ENCODE measurements around the gene LARGE2. TPM values are rescaled to one million over a fixed set of nuclear protein-coding genes. Genes with fewer than 3 reads are reported as not detected.

LARGE2 gene
- total and polyA plus RNA-seq, 2 experiments from 2014 or later, result not detected

DNA sequence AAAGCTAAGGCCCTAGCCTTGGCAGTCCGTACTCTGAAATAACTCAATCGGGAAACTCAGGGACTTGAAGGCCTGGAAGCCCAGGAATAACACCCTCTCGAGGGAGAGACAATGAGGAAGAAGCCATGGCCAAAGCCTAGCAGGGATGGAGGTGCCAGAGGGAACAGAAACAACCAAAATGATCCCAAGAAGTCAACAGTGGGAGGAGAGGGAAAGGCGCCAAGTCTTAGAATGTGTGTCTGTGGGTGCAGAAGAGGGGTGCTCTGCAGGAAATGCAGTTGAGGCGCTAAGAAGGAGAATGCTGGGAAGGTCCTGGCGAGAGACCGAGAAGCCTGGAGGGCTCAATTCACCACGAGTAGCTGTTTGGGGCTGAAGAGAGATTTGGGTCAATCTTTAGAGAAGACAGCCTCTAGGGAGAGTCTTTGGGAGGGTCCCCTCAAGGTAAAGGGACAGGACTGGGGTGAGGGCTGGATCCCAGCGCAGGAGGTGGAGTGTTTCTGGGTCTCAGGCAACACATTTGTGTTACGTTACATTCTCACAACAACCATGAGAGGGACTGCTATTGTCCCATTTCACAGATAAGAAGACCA, 37.8 kb upstream of the LARGE2 start:
- Histone ChIP-seq H3K79me2 (ENCODE audit: insufficient read depth) (no peaks in the 10 kb centered on the region), H2AFZ (no peak overlapping the region), H3K27me3 (replicated peaks; ENCODE audit: insufficient read depth) (no peaks in the 10 kb centered on the region), H3K36me3 (ENCODE audit: low read depth) (no peaks in the 10 kb centered on the region), H3K4me3 (no peak overlapping the region), H4K20me1 (ENCODE audit: insufficient read depth) (no peaks in the 10 kb centered on the region), H3K9me3 (ENCODE audit: low read depth) (no peaks in the 10 kb centered on the region), H3F3A (ENCODE audit: insufficient read depth) (0 out of 2 replicates have a peak, but pooled peaks cover 4% of the 10 kb centered on the region), H3K9ac (no peak overlapping the region), H3K27ac (no peak overlapping the region), H3K4me2 (ENCODE audit: unreplicated experiment) (no peak overlapping the region), H3K9me2 (ENCODE audit: insufficient read depth) (no peaks in the 10 kb centered on the region), H3K4me1 (ENCODE audit: insufficient read depth) (peaks cover 8% of the 10 kb centered on the region; the same call in 1 of the 2 replicates)
- DNase-seq, result no peak
- TF ChIP-seq EZH2 (IDR thresholded peaks at IDR 0.05; ENCODE audit: insufficient read depth, poor library complexity, severe bottlenecking) (no peak), EZH2phosphoT487 (IDR thresholded peaks at IDR 0.05; ENCODE audit: insufficient read depth, low read depth) (no peak)
- WGBS, 2 experiments (ENCODE audit: low coverage in 1 of 2, low lambda C conversion rate in 2 of 2, missing lambda C conversion rate in 2 of 2), result 71 to 81% methylated on average over 10 of the region's 10 CpGs
- in situ Hi-C loops (cut with MboI), result no loop called here

DNA sequence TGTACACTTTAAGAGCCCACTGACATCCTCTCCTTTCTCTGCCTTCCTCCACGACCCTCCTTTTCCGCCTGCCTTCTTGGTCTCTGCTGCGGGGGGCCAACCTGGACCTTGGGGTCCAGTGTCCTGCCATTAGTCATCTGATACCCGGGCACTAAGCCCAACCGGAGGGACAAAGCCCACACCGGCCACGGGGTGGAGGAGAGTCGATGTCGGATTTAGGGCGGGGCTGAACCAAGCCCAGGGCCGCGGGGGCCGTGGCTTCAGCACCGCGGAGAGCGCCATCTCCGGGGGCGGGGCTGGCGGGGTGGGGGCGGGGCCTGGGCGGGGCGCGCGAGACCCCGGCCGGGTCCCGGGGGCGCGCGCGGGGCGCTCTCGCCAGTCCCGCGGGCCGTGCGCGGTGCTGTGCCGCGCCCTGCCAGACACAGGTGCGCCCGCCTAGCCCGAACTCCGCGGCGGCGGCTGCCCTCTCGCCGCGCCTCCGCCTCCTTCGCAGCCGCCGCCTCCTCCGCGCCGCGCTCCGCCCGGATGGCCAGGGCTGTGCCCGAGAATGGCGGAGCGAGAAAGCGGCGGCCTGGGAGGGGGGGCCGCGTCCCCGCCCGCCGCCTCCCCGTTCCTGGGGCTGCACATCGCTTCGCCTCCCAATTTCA, 37.1 kb upstream of the LARGE2 start, which contains the start of gene MAPK8IP1:
Gene MAPK8IP1, plus strand, starts transcription at position 378 of the 647 bp plus-strand sequence. Its CDS starts 170 bp downstream, at position 548.
- Histone ChIP-seq H3K9me3 (ENCODE audit: low read depth) (no peaks in the 10 kb centered on the region), H3K9ac (no peak within 1 kb of the TSS), H2AFZ (peak within 1 kb of the TSS; percentile 39; the same call in 1 of the 2 replicates), H3K79me2 (ENCODE audit: insufficient read depth) (no peaks in the 10 kb centered on the region), H3K4me1 (ENCODE audit: insufficient read depth) (0 out of 2 replicates have a peak, but pooled peaks cover 1% of the 10 kb centered on the region), H3K27ac (no peak within 1 kb of the TSS), H4K20me1 (ENCODE audit: insufficient read depth) (no peaks in the 10 kb centered on the region), H3K4me2 (ENCODE audit: unreplicated experiment) (peak within 1 kb of the TSS; percentile 76), H3K9me2 (ENCODE audit: insufficient read depth) (no peaks in the 10 kb centered on the region), H3K36me3 (ENCODE audit: low read depth) (no peaks in the 10 kb centered on the region), H3K4me3 (peak within 1 kb of the TSS; percentile 68), H3F3A (ENCODE audit: insufficient read depth) (no peaks in the 10 kb centered on the region), H3K27me3 (replicated peaks; ENCODE audit: insufficient read depth) (no peaks in the 10 kb centered on the region)
- peak; percentile 64 for DNase-seq
- WGBS, 2 experiments (ENCODE audit: low coverage in 1 of 2, low lambda C conversion rate in 2 of 2, missing lambda C conversion rate in 2 of 2), result 4 to 6% methylated on average over 31 to 44 of the region's 73 CpGs
- TF ChIP-seq EZH2 (IDR thresholded peaks at IDR 0.05; ENCODE audit: insufficient read depth, poor library complexity, severe bottlenecking) (no peak), EZH2phosphoT487 (IDR thresholded peaks at IDR 0.05; ENCODE audit: insufficient read depth, low read depth) (no peak)
- in situ Hi-C loops (cut with MboI), result no loop called here

DNA sequence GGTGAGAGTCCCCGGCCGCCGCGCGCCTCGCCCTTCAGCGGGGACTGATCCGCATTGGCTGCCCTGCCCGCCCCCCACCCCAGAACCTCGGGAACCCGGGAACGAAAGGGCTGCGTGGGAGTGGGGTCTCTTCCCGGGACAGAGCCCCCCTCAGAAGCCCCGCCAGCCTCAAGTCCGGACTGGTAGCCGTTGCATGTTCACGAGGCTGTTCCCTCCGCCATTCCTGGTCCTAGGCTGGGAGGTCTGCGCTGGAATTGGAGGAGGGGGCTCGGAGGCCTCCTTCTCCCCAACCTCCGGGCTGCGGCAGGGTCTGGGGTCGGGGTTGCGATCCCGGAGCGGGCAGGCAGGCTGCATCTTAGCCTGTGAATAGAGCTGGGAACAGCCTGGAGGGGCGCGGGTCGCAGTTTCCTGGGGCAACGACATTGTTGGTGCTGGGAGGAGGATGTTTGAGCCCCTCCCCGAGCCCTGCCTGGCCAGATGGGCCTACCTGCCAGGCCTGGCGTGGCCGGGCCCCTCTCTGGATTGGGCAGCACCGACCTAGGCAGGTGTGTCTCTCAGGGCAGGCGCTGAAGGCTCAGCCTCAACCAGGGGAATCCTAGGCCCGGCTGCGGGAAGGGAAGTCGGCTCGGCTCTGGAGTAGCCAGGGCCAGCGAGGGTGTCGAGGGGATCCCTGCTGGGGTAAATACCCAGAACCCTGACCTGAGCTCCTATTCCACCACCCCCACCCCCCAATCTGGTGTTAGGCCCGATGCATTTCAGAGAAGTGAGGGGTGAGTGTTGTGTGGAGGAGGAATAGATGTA, 36.3 kb upstream of the LARGE2 start:
- Histone ChIP-seq H3K4me1 (ENCODE audit: insufficient read depth) (no peaks in the 10 kb centered on the region), H3K27ac (no peak overlapping the region), H3K4me3 (peak overlapping the region; percentile 68), H3K79me2 (ENCODE audit: insufficient read depth) (no peaks in the 10 kb centered on the region), H3K9me2 (ENCODE audit: insufficient read depth) (no peaks in the 10 kb centered on the region), H3K27me3 (replicated peaks; ENCODE audit: insufficient read depth) (no peaks in the 10 kb centered on the region), H3K4me2 (ENCODE audit: unreplicated experiment) (peak overlapping the region; percentile 76), H2AFZ (peak overlapping the region; percentile 39; the same call in 1 of the 2 replicates), H3K9me3 (ENCODE audit: low read depth) (no peaks in the 10 kb centered on the region), H3K36me3 (ENCODE audit: low read depth) (no peaks in the 10 kb centered on the region), H3F3A (ENCODE audit: insufficient read depth) (no peaks in the 10 kb centered on the region), H3K9ac (no peak overlapping the region), H4K20me1 (ENCODE audit: insufficient read depth) (no peaks in the 10 kb centered on the region)
- WGBS, 2 experiments (ENCODE audit: low coverage in 1 of 2, low lambda C conversion rate in 2 of 2, missing lambda C conversion rate in 2 of 2), result 16 to 20% methylated on average over 30 to 43 of the region's 43 CpGs
- DNase-seq, result no peak
- in situ Hi-C loops (cut with MboI), result no loop called here
- no peak for TF ChIP-seq EZH2phosphoT487 (IDR thresholded peaks at IDR 0.05; ENCODE audit: insufficient read depth, low read depth)
- TF ChIP-seq EZH2 (IDR thresholded peaks at IDR 0.05; ENCODE audit: insufficient read depth, poor library complexity, severe bottlenecking), result no peak

DNA sequence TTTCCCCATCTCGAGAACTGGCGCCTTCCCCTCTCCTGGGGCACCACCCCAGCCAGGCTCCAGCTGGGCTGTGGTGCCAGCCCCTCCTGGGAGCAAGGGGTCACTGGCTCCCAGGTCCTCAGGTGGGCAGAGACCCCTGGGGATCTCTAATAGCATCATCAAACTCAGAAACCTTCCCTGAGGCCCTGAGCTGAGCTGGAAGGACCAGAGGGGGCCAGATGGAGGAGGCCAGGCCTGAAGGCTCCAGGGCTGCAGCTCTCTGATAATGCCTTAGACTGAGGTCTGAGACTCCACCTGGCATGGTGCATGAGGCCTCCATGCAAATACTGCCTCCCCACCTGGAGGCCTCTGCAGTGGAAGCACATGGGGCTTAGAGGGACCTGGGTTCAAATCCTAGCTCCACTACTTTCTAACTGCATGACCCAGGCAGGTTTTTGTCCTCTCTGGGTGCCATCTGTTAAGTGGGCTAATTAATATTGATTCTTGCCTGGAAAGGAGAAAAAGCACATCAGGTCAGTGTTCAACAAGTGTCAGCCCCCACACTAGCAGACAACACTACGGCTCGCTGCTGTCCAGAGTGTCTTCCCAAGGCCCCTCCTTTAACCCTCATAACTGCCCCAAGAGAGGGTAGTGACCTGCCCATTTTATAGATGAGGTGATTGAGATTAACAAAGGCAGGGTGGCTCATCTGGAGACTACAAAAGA, 35.5 kb upstream of the LARGE2 start:
- Histone ChIP-seq H3F3A (ENCODE audit: insufficient read depth) (no peaks in the 10 kb centered on the region), H3K27me3 (replicated peaks; ENCODE audit: insufficient read depth) (no peaks in the 10 kb centered on the region), H3K9ac (no peak overlapping the region), H3K9me2 (ENCODE audit: insufficient read depth) (no peaks in the 10 kb centered on the region), H3K4me1 (ENCODE audit: insufficient read depth) (no peaks in the 10 kb centered on the region), H3K27ac (no peak overlapping the region), H3K9me3 (ENCODE audit: low read depth) (no peaks in the 10 kb centered on the region), H3K36me3 (ENCODE audit: low read depth) (no peaks in the 10 kb centered on the region), H4K20me1 (ENCODE audit: insufficient read depth) (no peaks in the 10 kb centered on the region), H3K79me2 (ENCODE audit: insufficient read depth) (no peaks in the 10 kb centered on the region), H2AFZ (no peak overlapping the region), H3K4me3 (no peak overlapping the region), H3K4me2 (ENCODE audit: unreplicated experiment) (no peak overlapping the region)
- WGBS, 2 experiments (ENCODE audit: low coverage in 1 of 2, low lambda C conversion rate in 2 of 2, missing lambda C conversion rate in 2 of 2), result 62 to 79% methylated on average over 4 of the region's 4 CpGs
- DNase-seq, result no peak
- TF ChIP-seq EZH2phosphoT487 (IDR thresholded peaks at IDR 0.05; ENCODE audit: insufficient read depth, low read depth) (no peak), EZH2 (IDR thresholded peaks at IDR 0.05; ENCODE audit: insufficient read depth, poor library complexity, severe bottlenecking) (no peak)
- in situ Hi-C loops (cut with MboI), result no loop called here

All from GM23248 (cell line).